ENCODE data around the gene TNS4.

The TNS4 gene

DNA sequence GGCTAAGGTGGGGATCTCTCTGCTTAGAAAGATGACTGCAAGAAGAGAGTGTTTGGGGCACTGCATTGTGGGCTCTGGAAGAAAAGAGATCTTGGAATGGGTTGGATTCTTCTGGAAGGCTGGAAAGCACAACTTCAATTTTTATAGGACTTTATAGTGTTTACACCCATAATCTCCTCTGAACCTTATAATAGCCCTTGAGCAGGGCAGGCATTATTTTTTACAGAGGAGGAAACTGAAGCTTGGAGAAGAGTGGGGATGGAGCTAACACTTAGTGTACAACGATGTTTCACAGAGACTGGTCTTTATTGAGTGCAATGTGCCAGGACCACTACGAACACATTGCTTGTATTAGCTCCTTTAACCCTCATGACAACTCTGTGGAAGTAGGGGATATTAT, 10.4 kb downstream of the TNS4 start:
- no peak for DNase-seq

DNA sequence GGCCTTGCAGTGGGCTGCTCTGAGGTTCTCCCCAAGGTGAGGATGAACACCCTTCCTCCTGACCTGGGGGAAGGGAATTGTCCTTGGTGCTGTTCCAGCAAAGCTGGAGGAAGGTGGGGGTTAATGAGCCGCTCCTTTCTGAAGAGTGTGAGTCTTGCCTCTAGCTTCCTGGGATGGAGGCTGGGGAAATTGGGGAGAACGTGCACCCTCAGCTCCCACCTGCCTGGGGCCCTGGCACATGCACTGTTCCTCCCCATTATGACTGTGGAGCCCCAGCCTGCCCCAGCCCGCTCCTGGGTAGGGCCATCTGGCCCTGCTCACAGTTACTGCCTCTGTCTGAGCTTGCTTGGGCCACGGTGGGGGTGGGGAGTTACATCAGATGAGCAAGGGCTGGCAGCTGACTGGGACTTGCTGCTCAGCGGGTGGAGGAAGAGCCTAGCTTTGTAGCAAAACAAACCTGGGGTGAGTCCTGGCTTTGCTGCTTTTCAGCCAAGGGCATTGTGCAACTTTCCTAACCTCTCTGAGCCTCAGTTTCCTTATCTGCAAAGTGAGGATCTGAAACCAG, 11.1 kb downstream of the TNS4 start:
- DNase-seq = no peak

DNA sequence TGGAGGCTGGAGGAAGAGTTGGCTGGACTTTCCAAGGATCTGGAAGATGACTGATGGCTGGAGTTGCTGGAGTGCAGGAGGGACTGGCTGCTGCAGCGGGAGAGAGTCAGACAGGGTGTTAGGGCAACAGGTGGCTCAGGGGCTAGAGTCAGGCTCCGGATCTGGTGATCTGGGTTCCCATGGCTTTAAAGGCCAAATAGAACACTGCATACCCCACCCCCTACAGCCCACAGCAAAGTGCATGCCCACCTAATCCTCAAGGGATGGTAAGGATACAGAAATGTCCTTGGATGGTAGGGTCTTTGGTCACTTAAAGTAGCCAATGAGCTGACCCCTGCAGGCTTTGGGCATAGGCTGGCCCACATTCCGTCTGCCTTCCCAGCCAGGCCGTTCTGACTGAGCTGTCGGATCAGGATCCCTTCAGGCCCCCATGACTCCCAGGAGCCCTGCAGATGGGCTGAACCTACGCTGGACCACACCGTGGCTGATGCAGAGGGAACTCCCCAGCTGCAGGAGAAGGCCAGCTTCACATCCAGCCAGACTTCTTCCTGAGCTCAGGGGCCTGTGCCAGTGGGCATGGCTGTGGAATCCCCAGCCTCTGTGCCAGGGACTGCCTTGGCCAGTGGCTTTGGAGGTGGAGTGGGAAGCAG, 13.9 kb downstream of the TNS4 start:
- no peak for DNase-seq

DNA sequence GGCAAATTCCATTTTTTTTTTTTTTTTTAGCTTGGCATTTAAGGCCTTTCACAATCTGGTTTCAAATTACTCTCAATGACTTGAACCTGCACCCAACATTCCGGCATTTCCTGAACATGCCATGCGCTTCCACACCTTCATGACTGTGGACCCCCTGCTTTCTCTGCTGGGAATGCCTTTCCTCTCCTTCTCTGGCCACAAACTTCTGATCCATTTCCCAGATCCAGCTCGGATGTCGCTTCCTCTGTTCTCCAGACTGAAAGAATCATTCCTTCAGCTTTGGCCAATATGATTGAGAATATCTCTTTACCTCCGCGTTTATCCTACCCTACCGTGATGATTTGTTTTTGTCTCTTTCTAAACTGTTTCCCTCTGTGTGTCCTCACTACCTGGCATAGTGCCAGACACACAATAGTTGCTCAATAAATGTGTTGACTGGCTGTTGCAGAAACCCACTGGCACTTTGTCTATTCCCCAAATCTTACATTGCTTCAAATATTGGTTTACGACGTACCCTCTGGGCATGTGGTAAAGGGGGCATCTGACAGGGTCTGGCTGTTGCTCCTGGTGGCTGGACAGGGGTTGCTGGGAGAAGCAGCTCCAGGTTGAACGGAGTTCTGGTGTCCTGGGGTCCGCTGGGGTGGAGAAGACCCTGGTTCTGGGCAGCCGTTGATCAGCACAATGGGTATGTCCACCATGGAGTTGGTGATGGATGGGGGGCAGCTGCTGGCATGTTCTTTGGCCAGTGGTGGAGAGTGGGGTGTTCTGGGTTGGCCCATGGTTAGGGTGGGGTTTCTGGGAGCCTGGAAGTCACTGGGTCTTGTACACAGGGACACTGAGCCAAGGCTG, 14.7 kb downstream of the TNS4 start:
- DNase-seq = no peak

DNA sequence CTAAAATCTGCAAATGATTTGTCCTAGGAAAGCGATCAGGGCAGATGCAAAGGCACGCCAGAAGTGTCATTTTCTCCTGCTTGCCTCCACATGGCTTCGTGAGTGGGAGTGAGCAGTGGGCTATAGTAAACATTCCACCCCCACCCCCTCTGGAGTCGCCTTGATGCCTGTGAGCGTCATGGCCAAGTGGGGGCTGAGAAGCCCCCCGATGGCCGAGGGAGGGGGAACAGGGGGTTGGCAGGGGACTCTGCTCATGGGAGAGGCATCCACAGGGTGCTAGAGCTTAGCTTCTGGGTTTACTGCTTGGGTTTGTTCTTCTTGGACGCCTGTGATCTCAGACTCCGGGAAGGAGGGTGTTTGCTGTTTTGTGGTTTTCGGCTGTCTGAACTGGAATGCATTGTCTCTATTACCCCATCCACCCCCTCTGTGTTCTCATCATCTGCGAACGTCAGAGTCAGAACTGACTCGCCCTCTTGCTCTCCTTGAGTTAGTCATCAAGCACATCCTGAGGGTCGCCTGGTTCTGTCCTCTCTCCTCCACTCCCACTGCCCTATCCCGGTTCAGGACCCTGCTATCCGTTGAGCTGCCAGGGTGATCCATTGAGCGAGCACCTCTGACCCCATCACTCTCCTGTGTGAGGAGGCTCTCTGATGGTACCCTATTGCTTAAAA, 15.4 kb downstream of the TNS4 start:
- DNase-seq = peak; percentile 27

DNA sequence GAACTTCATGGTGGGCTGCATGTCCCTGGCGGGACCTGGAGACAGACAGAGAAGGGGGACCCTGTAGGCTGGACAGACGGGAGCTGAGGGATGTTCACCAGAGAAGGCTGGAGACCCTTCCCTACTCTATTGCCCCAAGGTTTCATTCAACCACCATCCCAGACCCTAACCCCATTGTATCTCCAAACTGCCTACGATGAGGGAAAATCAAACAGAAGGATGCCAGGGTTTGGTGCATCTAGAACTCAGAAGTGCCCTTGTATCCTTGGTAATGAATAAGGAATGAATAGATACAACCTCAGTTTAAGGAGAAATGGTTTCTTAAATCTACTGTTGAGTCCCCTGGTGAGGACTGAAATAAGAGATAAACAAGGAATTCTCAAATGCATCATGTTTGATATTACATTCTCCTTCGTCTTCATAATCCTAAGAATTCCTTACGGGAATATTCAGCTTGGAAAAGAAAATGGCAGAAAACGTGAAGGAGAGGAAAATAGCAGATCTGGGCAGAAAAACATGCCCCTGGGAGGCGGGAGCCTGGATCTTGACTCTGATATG, 16.4 kb downstream of the TNS4 start:
- DNase-seq = no peak

DNA sequence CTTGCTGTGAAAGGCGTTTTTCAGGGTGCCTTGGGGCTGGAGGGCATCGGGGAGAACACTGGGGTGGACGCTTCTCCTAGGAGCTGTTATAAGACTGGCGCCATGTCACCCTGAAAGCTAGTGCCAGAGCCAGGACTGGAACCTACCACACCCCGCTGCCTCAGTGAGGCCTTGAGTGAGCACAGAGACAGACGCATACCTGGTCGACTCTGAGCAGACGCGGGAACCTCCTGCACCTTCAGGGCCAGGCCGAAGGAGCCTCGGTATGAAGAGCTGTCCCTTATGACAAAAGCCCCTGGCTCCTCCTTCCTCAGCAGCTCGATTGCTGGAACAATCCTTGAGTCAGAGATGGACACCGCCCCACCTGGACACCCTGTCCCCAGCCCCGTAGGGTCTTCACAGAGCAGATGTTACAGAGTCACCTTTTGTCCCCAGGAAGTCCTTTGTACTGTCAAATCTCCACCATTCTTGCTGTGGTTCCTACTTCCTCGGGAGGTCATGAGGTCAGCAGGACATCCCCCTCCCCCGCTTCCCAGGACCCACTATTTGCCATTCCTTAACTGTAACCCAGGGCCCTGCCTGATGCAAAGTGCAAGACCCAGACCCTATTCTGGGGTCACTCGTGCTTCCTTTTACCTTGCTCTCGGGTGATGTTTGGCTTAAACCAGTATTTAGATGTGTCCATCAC, 17.0 kb downstream of the TNS4 start:
- DNase-seq = no peak

DNA sequence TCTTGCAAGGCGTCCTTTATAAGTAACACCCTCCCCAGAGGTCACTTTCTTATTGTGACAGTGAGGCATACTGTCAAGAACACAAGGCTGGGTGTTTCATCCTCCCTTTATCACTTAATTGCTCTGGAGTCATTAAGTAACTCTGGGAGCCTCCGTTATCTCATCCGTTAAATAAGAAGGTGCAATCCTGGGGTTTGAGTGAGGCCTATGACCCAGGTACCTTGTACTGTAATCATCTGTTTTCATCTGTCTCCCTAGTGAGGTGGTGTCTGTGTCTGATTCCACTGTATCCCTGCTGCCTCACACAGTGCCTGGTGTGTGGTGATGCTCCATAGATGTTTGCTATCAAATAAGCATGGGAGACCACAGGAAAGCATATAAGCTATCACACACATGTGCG, 17.7 kb downstream of the TNS4 start:
- DNase-seq = no peak

DNA sequence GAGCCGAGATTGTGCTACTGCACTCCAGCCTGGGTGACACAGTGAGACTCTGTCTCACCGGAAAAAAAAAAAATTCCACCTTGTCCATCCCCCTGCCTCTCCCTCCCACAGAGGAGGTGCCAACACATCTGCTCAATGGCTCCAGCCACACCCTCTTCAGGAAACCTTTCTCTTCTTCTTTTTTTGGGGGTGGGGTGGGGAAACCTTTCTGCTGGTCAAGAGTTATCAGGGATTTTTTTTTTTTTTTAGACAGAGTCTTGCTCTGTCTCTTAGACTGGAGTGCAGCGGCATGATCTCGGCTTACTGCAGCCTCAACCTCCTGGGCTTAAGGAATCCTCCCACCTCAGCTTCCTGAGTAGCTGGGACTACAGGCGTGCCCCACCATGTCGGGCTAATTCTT, 18.7 kb downstream of the TNS4 start:
- no peak for DNase-seq

DNA sequence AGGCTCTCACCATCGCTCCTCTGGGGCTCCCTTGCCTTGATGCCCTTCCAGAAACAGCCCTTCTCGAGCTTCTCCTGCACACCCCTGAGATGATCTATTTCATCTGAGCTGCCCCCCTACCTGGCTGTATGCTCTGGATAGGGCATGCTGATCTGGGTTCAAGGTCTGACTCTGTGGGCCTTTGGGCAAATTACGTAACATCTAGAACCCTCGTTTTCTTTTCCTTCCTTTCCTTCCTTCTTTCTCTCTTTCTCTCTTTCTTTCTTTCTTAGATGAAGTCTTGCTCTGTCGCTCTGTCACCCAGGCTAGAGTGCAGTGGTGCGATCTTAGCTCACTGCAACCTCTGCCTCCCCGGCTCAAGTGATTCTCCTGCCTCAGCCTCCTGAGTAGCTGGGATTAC, 20.3 kb downstream of the TNS4 start:
- DNase-seq = no peak

DNA sequence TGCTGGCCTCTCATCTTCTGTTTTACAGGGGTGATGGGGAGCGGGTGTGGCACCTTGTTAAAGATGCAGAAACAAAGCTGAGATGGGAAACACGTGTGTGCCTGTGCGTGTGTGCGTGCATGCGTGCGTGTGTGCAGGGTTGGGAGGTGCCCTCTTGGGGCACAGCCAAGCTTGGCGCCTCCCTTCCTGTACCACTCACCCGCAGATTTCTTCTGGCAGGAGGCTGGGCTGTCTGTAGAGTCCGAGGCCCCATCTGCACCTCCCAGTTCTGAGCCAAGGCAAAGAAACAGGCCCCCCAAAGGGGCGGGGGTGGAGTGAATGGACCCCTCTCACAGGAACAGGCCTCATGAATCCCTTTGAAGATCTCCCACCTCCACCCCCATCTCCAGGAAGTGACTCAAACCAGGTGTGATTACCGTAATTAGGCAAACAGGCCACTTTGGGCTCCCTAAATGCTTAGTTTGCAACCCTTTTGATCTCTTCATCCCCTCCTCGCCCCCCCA, 20.9 kb downstream of the TNS4 start:
- DNase-seq = peak; percentile 86

DNA sequence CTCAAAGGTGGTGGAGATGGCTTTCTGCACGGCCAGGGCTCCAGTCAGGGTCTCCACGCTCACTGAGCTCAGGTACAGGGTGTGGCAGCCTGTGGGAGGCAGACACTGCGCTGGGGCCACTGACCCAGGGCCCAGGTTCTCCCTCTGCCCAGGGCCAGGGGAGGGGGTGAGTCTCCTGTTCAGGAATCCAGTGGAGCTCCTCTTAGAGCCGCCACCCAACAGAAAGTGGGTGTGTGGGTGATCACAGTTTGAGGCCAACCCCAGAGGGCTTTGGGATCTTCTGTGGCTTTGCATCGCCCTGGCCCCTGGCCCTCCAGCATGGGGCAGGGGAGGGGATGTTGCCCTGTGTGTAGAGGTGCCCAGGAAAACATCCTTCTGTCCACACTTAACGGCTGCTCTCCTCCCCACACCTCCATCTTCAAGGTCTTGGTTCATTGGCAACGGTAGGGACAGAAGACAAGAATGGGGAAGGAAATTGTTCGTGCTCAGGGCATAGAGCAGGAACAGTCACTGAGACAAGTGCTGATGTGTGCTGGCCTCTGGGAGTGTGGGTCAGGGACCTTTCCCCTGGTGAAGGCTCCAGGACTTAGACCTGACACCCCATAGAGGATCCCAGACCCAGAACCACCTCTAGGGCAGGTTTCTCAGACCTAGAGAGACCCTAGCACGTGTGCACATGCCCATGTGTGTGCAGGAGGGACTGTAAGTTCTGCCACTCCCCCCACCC, 21.5 kb downstream of the TNS4 start:
- no peak for DNase-seq

DNA sequence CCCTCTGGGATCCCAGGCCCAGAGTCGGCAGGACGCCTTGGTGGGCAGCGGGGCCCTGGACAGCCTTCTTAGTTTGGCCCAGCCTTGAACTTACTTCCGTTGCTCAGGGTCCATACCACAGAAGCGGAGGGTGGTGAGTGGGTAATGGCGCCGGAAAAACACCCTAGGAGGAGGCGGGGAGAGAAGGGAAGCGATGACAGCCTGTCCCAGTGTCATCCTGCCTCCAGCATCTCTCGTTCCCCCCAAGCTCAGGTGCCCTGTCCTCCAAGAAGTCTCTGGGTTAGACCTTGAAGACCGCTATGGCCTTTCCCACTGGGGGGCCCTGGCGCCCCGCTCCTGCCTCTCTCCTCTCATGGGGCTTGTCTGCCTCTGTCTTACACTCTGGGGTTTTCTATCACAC, 22.9 kb downstream of the TNS4 start:
- DNase-seq = no peak

DNA sequence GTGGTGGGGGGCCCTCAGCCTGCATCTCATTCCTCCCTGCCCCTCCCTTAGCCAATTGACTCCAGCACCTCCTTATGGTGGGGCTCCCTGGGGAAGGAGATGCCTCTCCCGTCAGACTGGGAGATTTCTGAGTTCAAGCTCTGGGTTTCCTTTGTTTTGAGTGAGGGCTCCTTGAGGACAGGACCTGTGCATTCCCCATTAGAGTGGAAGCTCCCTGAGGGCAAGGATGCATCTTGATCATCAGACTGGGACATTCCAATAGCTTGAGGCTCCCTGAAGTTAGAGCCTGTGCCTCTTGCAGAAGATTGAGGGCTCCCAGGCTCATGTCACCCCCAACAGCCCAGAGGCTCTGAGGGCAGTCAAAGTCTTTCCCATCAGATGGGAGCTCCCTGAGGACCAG, 23.6 kb downstream of the TNS4 start:
- DNase-seq = no peak

DNA sequence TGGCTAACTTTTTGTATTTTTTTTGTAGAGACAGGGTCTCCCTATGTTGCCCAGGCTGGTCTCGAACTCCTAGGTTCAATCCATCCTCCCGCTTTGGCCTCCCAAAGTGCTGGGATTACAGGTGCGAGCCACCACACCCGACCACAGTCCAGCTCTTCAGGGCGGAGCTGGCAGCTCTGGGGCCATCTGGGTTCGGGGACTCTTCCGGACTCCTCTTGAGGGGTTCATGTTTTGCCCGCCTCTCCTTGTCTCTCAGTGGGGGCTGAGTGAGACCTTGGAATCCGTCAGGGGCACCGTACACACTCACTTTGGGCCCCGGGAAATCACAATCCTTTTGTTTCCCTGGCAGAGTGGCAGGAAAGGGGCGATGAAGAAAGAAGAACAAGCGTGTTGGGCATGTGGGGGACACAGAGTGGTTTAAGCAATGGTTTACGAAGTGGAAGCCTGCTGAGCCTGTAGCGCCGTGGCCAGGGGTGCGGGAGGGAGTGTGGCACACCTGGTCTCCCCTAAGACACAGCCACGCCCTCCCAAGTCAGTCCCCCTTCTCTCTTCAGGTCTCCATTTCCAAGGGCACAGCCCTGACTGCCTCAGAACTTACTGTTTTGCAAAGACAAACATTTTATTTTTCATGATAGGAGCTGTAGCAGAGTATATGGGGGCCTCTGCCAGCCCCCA, 26.1 kb downstream of the TNS4 start:
- DNase-seq = no peak

DNA sequence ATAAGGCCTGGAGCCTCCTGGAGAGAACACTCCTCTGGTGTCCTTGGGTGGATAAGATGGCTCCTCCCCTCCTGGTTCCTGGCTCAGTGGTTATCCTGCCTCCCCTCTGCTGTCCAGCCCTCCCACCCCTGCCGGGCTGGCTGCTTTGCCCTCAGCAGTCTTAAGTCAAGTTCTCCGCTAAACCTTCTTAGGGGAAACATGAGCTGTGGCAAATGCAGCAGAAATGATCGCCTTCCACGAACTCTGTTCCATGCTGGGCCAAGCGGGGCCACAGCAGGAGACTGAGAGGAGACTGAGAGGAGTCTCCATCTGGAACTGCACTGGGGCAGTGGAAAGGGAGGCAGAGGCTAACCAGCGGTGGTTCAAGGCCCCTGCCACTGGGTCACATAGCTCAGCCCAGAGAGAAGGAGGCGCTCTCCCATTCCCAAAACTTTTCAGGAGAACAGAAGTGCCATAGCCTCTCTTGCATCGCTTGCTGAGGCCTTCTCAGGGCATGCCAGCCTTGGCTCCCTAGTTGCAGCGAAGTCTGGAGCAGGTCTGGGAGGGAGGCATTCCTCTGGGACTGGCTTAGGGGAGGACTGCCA, 26.9 kb downstream of the TNS4 start:
- DNase-seq = no peak

DNA sequence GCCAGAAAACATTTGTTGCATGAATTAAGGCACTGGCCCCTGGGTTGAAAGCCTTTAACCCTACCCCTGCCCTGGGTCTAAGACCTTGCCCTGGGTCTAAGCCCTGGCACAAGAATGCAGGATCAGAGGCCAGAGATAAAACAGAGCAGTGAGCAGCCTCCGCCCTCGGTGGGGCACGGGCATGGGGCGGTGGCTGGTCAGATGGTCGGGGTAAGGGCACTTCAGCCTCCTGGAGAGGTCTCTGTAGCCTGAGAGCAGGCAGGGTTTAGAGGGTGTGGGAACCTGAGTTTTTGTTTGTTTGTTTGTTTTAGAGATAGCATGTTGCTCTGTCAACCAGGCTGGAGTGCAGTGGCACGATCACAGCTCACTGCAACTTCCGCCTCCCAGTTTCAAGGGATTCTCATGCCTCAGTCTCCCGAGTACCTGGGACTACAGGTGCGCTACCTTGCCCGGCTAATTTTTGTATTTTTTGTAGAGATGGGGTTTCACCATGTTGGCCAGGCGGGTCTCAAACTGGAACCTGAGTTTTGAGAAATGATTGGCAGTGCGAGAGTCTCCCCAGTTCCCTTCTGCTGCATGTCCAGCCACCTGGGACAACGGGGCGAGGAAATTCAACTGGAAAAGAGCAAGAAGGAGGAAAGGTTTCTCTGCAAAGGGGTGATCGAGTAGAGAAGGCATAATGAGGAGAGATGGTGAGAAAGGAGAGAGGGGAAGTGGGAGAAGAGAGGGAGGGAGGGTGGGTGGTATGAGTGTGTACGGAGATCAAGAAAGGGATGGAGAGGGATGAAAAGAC, 27.7 kb downstream of the TNS4 start:
- DNase-seq = no peak

DNA sequence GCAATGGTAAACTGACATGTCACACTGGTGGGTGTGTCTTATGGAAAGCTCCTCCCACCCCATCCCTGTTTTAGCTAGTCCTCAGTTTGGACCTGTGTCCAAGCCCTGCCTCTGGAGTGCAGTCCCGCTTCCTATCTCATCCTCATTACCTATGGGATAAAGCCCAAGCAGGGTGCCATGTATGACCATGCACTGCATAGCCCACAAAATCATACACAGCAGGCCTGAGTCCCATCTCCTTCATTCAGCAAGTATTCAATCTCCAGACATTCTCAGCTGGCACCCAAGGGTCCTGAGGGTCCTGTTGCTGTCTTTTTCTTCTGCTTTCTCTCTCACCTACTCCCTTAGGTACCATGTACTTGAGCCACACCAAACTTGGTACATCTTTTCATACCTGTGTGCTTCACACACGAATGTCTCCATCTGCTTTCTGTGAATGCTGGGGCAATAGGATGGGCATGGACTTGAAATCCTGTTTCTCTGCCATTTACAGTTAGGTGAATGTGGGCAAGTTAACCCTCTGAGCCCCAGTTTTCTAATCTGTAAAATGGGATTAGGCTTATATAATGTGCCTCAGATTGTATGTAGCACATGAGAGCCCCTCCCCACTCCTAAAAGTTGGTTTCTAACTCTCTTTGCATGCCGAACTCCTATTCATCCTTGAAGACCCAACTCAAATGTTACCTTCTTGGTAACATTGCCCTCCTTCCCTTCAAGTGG, 28.5 kb downstream of the TNS4 start:
- DNase-seq = no peak

All from activated naive CD4-positive, alpha-beta T cell treated with Interleukin-2 at 50 U/mL for 16 hours (primary cell).